GM10847 (cell line): ENCODE measurements around the gene LRRC1.

Experiments
- POLR2A ChIP-seq: IDR thresholded peaks from 2 replicates; pipeline ENCODE4 v1.6.1; 2011; ENCODE audit not compliant: insufficient read length; ENCODE audit errors: extremely low read depth

LRRC1 gene

DNA sequence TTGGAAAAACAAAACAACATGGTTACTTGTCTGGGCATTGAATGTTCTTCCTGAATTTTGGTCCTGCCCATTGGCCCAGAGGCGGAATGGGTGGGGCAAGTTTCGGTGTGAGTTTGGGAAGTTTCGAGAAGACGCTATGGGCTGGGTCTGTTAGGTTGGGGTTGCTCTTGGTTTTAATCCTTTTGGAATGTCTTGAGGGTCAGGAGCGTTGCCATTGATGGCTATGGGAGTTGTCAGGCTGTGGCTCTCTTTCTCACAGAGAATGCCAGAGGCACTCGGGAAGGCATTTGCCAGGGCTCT lies 135.0 kb downstream of the LRRC1 start:
- no peak for TF ChIP-seq POLR2A

DNA sequence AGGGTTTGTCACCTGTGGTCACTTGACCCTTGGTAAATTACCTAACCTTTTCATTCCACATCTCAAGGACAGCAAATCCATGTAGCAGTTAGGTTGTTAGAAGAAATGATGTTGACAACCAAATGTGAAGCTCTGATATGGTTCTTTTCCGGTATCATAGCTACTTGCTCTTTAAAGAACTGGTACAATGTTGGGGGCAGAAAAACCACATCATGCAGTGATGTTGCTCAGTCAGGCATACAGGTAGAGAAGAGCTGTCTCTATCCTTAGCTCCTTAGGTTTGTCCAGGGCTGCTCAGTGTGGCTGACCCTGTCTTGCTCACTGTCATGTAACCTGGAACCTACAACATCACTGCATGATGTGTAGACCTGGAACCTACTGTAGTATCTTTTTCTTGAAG lies 135.5 kb downstream of the LRRC1 start:
- TF ChIP-seq POLR2A = no peak

DNA sequence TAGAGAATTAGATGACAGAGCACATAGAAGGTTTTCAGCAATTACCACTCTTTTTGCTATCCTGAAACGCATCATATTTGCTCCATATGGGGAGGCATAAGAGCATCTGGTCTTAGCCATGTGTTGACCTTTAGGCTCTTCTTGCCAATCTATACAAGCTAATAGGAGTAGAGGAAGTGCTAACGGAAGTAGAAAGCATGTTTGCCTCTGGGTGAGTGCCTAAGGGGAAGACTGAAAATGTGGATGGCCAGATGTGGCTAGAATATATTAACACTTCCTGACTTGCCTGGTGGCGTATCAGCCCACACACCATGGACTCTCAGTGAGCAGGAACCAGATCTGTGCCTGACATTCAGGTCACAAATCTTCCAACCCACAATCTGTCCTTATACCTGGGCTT lies 136.3 kb downstream of the LRRC1 start:
- TF ChIP-seq POLR2A = no peak

DNA sequence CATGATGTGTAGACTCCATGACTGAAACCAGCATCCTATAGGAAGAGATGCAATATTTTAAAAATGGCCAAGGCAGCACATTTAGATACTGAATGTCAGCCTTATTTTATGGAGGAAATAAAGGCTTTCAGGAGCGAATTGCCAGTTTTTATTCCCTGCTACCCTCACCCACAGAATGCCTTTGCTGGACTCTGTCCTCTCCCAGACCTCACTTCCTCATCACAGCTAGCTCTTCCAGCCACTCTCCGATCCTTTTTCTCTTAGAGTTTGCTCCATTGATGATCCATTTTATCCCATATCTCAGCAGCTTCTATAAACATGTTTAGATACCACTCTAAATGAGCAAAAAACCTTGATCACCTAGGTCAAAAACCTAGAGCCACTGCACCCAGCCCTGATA lies 137.7 kb downstream of the LRRC1 start:
- no peak for TF ChIP-seq POLR2A

DNA sequence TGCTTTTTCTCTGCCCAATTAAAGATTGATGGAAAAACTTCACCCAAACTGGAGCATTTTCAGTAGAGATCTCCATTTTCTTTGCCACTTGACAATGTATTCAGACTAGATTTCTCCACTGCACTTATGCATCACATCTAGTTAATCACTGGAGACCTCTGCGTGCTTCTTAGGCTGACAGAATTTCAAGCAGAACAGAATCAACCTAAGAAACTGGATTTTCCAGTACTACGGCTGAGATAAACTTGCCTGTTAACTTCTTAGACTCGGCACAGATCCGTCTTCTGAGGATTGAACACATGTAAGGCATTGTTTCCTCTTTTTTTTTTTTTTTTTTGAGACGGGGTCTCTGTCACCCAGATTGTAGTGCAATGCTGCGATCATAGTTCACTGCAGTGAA lies 139.2 kb downstream of the LRRC1 start:
- TF ChIP-seq POLR2A = no peak

DNA sequence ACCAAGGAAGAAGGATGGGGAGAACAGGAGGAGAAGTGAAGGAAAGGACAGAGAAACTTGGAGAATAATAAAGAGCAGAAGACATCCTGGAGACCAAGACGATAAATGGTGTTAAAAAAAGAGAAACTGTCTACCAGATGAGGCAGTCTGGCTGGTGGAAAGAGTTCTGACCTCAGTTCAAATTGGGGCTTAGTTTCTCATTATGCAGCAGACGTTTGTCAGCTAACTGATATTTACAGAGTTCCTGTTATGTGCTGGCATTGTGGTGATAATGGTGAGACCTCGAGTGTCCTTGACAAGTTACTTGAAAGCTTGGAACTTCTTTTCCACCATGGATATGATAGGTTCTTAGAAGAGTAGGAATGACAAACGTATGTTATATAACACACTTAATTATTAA lies 142.7 kb downstream of the LRRC1 start:
- no peak for TF ChIP-seq POLR2A

DNA sequence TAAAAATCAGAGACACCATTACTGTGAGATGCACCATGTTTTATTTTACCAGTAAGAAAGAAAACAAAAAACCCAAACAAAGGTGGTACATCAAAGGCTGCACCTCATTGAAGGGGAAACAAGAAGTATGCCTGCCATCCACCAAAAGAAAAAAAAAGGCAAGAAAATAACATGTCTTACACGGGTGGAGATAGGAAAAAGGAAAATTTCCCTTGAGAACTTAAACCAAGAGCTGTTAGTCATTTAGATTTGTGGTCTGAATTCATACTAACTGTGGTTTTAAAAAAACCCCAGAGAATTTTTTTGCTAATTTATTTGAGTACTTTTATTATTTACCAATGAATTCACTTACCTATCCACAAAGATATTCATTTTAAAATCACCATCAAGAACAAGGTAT lies 144.0 kb downstream of the LRRC1 start:
- TF ChIP-seq POLR2A = no peak

DNA sequence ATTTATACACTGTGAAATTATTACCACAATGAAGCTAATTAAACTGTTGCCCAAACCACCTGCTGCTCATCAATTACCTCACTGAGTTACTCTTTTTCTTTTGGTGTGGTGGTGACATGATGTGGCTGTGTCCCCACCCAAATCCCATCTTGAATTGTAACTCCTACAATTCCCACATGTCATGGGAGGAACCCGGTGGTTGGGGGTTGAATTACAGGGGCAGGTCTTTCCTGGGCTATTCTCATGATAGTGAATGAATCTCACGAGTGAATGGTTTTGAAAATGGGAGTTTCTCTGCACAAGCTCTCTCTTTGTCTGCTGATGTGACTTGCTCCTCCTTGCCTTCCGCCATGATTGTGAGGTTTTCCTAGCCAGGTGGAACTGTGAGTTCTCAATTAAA lies 145.0 kb downstream of the LRRC1 start:
- TF ChIP-seq POLR2A = no peak

DNA sequence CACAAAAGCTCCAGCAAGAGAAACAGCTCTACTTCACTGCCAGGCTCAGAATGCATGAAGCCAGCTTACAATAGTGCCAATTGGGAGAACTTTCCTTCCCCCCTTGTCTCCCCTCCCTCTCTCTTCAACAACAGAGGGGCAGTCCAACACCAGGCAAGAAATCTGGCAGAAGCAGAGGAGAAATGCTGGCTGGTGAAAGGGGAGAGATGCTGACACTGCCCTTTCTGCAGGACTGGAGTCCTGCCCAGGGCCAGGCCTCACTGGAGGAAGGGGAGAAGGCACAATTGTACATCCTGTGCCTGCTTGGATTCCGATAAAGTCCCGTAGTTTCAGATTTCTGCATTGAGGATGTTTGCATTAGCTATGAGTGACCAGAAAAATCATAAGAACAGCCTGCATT lies 148.6 kb downstream of the LRRC1 start:
- no peak for TF ChIP-seq POLR2A

DNA sequence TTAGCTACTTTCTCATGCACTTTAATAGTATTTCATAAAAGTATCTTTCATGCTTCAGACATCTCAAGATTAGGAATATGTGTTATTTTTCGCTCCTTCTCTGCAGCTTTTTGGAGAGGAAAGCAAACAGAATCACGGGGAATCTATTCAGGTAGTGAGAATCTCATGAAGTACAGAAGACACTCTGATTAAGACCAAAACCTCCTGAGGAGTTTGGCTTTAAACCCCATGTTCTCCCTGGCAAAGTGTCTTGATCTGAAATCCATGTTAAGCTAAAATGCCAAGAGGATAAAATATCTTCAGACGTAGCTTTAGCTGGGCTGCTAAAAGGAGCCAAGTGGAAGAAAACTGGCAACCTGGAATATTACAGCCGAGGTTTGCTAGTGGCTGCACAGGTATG lies 149.3 kb downstream of the LRRC1 start:
- no peak for TF ChIP-seq POLR2A

DNA sequence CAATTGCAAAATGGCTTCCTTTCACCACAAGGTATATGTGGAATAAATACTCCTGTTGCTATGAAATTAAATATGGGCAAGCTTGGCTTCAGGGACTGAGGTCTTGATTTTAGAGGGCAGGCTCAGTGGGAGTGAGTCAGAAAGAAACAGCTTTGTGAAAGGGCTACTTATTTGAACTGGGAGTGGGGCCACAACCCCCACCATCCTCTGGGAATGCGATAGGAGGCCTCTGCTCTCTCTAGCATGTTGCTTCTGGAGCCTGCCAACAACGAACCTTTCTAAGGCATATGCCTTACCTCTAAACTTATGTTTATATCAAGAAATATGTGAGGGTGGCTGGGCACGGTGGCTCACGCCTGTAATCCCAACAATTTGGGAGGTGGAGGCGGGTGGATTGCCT lies 149.7 kb downstream of the LRRC1 start:
- no peak for TF ChIP-seq POLR2A

DNA sequence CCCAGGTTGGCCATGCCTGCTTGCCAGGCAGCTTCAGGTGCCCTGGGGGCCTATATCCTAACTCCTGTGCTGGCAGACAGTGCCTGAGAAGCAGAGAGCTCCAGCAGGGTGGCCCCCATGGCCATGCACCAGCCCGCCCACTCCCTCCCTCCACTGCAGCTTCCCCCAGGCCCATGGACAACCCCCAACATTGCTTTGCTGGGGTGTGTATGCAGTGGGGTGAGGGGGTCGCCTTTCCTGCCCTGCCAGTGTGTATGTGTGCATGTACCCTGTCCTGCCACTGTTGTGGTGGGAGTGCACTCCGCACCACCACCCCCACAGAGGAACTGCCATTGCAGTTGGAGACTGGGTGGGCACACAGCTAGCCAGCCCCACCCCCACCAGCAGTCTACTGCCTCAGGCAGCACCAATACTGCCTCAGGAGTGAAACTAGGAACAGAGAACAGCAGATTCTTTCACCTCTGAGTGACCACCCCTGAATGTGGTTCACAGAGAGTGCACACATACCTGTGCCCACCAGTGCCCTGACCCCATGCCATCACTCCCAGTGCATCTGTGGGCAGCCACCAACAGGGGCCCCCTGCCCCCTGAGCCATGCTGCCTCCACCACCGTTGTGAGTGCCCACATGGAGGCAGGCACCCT lies 151.1 kb downstream of the LRRC1 start:
- TF ChIP-seq POLR2A = no peak

DNA sequence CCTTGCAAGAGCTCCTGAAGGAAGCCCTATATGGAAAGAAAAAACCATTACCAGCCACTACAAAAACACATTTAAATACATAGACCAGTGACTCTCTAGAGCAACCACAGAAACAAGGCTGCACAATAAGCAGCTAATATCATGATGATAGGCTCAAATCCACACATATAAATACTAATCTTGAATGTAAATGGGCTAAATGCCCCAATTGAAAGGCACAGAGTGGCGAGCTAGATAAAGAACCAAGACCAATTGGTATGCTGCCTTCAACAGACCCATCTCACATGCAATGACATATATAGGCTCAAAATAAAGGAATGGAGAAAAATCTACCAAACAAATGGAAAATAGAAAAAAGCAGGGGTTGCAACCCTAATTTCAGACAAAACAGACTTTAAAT lies 153.0 kb downstream of the LRRC1 start:
- TF ChIP-seq POLR2A = no peak

DNA sequence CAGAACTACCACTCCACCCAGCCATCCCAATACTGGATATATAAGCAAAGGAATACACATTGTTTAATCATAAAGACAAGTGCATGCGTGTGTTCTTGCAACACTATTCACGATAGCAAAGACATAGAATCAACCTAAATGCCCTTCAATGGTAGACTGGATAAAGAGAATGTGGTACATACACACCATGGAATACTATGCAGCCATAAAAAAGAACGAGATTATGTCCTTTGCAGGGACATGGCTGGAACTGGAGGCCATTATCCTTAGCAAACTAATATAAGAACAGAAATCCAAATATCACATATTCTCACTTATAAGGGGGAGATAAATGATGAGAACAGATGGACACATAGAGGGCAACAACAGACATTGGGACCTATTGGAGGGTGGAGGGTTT lies 156.6 kb downstream of the LRRC1 start:
- TF ChIP-seq POLR2A = no peak

DNA sequence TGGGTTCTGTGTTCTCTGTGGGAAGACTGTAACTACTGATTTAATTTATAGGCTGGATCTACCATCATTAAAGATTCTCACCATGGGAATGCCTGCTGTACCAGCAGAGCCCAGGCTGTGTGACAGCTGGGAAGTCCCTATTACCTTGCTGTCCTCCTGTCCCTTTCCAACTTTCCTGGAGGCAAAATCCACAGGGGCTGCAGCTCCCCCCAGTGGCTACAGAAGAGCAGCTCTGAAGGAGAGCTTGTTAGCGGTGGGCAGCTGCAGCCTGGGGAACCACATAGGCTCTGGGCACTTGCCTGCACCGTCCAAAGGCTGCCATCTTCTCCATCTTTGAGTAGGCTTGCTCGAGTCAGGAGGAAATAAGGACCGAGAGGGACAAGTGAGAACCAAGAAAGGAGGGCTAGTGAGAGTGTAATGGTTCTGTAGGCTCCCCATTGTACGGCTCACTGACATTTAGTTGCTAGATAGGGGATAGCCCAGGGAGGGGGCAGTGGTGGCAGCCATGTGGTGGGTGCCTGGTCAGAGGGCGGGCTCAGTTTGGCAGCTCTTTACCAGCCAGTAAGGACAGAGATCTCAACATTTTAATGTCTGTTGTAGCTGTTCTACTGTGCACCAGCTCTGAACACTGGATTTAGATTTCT lies 161.4 kb downstream of the LRRC1 start:
- no peak for TF ChIP-seq POLR2A

DNA sequence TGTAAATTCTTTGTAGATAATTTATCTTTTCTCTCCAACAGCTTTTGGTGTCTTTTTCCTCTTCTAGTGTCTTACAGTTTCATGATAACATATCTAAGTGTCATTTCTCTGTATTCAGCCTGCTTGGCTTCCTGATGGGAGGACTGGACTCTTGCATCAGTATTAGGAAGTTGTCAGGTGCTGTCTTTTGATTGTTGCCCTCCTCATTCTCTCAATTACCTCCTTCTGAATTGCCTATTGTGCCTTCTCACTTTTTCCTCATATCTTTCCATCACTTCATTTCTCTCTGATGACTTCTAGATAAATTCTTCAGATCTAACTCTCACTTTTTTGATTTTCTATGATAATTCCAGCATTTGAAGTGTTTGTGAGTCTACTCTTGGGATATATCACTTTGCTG lies 162.0 kb downstream of the LRRC1 start:
- no peak for TF ChIP-seq POLR2A

DNA sequence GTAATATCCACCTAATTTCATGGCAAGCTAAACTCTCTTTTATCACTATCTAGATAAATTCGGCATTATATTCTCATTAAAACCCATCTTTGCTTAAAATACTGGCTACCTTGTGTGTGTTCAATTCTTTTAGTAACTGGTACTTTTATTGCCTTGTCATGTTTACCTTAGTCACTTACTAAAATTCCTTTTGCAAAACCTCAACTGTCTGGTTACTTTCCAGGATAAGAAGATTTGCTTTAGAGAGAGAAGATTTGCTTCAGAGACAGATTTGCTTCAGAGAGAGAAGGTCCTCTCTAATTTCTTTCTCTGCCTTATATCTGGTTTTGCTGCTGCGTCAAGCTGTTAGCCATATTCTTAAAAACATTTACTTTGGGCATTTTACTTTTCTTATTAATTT lies 164.9 kb downstream of the LRRC1 start:
- TF ChIP-seq POLR2A = no peak

DNA sequence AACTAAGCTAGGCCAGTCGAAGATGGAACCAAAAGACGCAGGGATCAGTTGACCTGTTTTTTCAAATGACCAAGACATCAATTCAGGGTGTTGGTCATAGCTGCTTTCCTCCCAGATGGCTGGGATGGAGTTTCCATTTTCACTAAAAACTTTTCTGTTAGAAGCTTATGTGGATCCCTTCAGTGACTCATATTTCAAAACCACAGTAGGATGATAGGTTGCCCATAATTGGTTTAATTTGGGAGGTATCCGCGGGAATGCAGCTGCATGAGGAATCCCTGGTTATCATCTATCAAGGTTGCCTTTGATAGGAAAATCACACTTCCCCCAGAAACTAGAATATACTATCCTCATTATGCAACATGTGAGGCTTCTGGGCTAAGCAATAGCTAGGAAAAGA lies 165.5 kb downstream of the LRRC1 start:
- no peak for TF ChIP-seq POLR2A

DNA sequence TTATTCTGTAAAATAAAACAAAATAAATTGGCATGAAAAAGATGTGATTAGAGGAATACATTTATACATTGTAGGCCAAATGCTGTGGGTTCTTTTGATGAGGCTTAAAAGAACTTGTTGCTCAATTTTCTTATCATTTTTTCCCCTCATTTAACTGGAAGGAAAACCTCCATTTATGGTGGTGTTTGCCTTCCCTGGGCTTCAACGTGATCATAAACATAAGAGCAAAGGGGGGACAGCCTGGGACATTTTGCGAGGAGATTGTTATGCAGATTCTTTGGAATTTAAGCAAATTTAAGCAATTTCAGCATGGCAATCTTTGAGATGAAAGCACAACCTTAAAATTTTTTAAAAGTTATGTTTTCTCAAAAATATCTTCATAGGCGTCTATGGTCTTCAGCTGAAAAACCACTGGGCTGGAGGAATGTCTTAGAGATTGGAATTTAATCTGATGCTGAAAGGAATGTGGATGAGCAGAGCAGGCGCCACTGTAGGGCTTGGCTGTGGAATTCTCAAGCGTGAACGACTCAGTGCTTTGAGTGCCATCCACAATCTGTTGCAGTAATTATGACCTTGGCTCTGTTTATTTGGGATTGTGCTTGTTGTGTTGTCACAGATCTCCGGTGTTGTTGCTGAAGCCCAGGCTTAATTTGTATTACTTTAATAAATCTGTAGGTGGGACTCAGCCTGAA lies 167.0 kb downstream of the LRRC1 start:
- TF ChIP-seq POLR2A = no peak
